Measurements from ENCODE around the gene SLC22A12.

The SLC22A12 gene

DNA sequence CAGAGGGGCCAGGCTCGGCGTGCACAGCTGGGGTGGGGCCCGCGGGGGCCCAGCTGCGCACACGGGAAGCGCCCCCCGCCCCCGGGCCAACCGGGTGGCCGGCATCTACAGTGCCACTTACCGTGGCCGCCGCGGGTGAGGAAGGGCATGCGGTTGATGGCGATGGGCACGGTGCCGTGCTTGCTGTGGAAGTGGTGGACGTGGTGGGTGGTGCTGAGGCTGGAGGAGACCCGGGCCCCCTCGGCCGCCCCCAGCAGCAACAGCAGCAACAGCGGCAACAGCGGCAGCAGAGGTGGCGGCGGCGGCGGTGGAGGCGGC is 51.4 kb downstream of the SLC22A12 start:
- no peak overlapping the region for H3K14ac ChIP-seq (ENCODE audit: low read length)
- no peak overlapping the region for H4K12ac ChIP-seq (ENCODE audit: low read depth, low read length)
- peaks cover 64% of the 10 kb centered on the region for H3K27me3 ChIP-seq (ENCODE audit: insufficient read depth, low read length)
- no peaks in the 10 kb centered on the region for H3K36me3 ChIP-seq (ENCODE audit: control insufficient read depth in 1 of 2, insufficient read depth in 2 of 2, low read length in 2 of 2)
- no peak overlapping the region for H3K4ac ChIP-seq (ENCODE audit: low read depth, low read length)
- H2AFZ ChIP-seq (ENCODE audit: insufficient read depth, low read length, poor library complexity) = no peak overlapping the region
- no peak overlapping the region for H3K27ac ChIP-seq (ENCODE audit: low read depth, low read length)
- H3K4me2 ChIP-seq (ENCODE audit: low read length) = no peak overlapping the region
- H3K23ac ChIP-seq (ENCODE audit: low read length) = no peak overlapping the region
- H3K4me3 ChIP-seq (ENCODE audit: low read depth, low read length) = no peak overlapping the region
- H2BK5ac ChIP-seq (ENCODE audit: low read depth, low read length, poor library complexity) = no peak overlapping the region
- H3K18ac ChIP-seq (ENCODE audit: low read length) = no peak overlapping the region
- H2AK5ac ChIP-seq (ENCODE audit: low read length) = no peak overlapping the region
- WGBS (ENCODE audit: extremely low coverage, insufficient coverage, insufficient read length) = no CpG with 5 or more reads among the region's 30 CpGs
- no peaks in the 10 kb centered on the region for H3K79me2 ChIP-seq (ENCODE audit: control insufficient read depth, insufficient read depth, low read length, poor library complexity)
- peaks cover 11% of the 10 kb centered on the region for H3K9me3 ChIP-seq (ENCODE audit: insufficient read depth, low read depth, low read length)
- no peak for DNase-seq
- no peak overlapping the region for H4K8ac ChIP-seq (ENCODE audit: low read depth, low read length)
- H2BK12ac ChIP-seq (ENCODE audit: low read length) = no peak overlapping the region
- no peak overlapping the region for H3K9ac ChIP-seq (ENCODE audit: low read length)
- no peak overlapping the region for H2BK120ac ChIP-seq (ENCODE audit: insufficient read depth, low read length, poor library complexity)
- no peaks in the 10 kb centered on the region for H3K79me1 ChIP-seq (ENCODE audit: low read length)
- peaks cover 4% of the 10 kb centered on the region in 2 experiments for H3K4me1 ChIP-seq (ENCODE audit: control insufficient read depth in 1 of 2, insufficient read depth in 2 of 2, low read length in 2 of 2)
- H4K91ac ChIP-seq (ENCODE audit: low read depth, low read length) = no peak overlapping the region

DNA sequence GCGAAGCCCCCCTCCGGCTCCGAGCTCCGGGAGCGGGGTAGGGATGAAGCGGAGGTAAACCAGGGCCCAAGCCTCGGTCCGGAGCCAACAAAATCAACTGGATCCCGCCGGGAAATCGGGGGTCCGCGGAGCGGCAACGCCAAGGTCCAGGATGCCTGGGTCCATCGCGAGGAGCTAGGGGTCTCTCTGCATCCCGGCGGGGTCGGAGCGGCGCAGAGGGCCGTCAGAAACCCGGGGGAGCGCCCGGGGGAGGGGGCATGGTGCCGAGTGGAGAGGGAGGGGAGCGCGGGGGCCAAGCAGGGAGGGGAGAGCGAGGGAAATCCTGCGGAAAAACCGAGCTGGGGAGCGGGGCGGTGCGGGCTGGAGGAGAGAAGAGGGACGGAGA is 51.8 kb downstream of the SLC22A12 start:
- Histone ChIP-seq H3K4me1 (ENCODE audit: control insufficient read depth in 1 of 2, insufficient read depth in 2 of 2, low read length in 2 of 2) (peaks cover 2% of the 10 kb centered on the region in 2 experiments), H2AFZ (ENCODE audit: insufficient read depth, low read length, poor library complexity) (no peak overlapping the region), H4K12ac (ENCODE audit: low read depth, low read length) (no peak overlapping the region), H2AK5ac (ENCODE audit: low read length) (no peak overlapping the region), H4K91ac (ENCODE audit: low read depth, low read length) (no peak overlapping the region), H3K9ac (ENCODE audit: low read length) (no peak overlapping the region), H2BK12ac (ENCODE audit: low read length) (no peak overlapping the region), H3K18ac (ENCODE audit: low read length) (no peak overlapping the region), H3K4ac (ENCODE audit: low read depth, low read length) (no peak overlapping the region), H4K8ac (ENCODE audit: low read depth, low read length) (no peak overlapping the region), H3K9me3 (ENCODE audit: insufficient read depth, low read depth, low read length) (peaks cover 11% of the 10 kb centered on the region), H3K23ac (ENCODE audit: low read length) (no peak overlapping the region), H3K79me1 (ENCODE audit: low read length) (no peaks in the 10 kb centered on the region), H3K79me2 (ENCODE audit: control insufficient read depth, insufficient read depth, low read length, poor library complexity) (no peaks in the 10 kb centered on the region), H3K36me3 (ENCODE audit: control insufficient read depth in 1 of 2, insufficient read depth in 2 of 2, low read length in 2 of 2) (no peaks in the 10 kb centered on the region), H2BK5ac (ENCODE audit: low read depth, low read length, poor library complexity) (no peak overlapping the region), H3K14ac (ENCODE audit: low read length) (no peak overlapping the region), H3K27ac (ENCODE audit: low read depth, low read length) (no peak overlapping the region), H2BK120ac (ENCODE audit: insufficient read depth, low read length, poor library complexity) (no peak overlapping the region), H3K4me2 (ENCODE audit: low read length) (no peak overlapping the region), H3K27me3 (ENCODE audit: insufficient read depth, low read length) (peaks cover 60% of the 10 kb centered on the region), H3K4me3 (ENCODE audit: low read depth, low read length) (no peak overlapping the region)
- WGBS (ENCODE audit: extremely low coverage, insufficient coverage, insufficient read length) = no CpG with 5 or more reads among the region's 36 CpGs
- DNase-seq = no peak

DNA sequence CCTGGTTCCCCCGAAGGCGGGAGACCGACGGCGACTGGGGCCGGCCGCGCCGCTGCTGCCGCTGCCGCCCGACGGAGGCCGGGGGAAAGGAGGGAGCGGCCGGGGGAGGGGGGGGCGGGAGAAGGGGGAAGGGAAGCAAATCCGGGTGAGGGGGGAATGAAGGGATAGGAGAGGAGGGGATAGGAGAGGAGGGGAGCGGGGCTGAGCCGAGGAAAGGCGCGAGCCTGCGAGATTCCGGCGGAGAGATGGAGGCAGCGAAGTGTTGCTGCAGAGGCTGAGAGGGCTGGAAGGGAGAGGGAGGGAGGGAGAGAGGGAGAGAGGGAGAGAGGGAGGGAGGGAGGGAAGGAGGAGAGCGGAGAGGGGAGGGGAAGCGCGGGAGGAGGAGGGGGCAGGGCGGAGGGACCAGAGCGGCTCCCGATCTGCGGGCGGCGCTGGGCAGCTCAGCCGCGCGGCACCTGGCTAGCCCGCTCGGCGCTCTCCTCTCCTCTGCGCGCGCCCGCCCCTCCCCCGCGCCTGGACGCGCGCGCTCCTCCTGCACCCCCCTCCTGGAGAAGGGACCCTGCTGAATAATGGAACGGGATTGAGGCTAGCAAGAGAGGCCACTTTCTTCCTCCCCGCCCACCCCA is 52.3 kb downstream of the SLC22A12 start:
- Histone ChIP-seq H3K4ac (ENCODE audit: low read depth, low read length) (no peak overlapping the region), H2BK5ac (ENCODE audit: low read depth, low read length, poor library complexity) (no peak overlapping the region), H2BK120ac (ENCODE audit: insufficient read depth, low read length, poor library complexity) (no peak overlapping the region), H3K9me3 (ENCODE audit: insufficient read depth, low read depth, low read length) (peaks cover 11% of the 10 kb centered on the region), H3K14ac (ENCODE audit: low read length) (no peak overlapping the region), H4K12ac (ENCODE audit: low read depth, low read length) (no peak overlapping the region), H3K27ac (ENCODE audit: low read depth, low read length) (no peak overlapping the region), H3K27me3 (ENCODE audit: insufficient read depth, low read length) (peaks cover 55% of the 10 kb centered on the region), H3K79me1 (ENCODE audit: low read length) (no peaks in the 10 kb centered on the region), H3K9ac (ENCODE audit: low read length) (no peak overlapping the region), H3K4me3 (ENCODE audit: low read depth, low read length) (no peak overlapping the region), H2AK5ac (ENCODE audit: low read length) (no peak overlapping the region), H3K18ac (ENCODE audit: low read length) (no peak overlapping the region), H4K91ac (ENCODE audit: low read depth, low read length) (no peak overlapping the region), H4K8ac (ENCODE audit: low read depth, low read length) (no peak overlapping the region), H3K79me2 (ENCODE audit: control insufficient read depth, insufficient read depth, low read length, poor library complexity) (no peaks in the 10 kb centered on the region), H2BK12ac (ENCODE audit: low read length) (no peak overlapping the region), H3K4me1 (ENCODE audit: control insufficient read depth in 1 of 2, insufficient read depth in 2 of 2, low read length in 2 of 2) (no peaks in the 10 kb centered on the region), H3K4me2 (ENCODE audit: low read length) (no peak overlapping the region), H3K23ac (ENCODE audit: low read length) (no peak overlapping the region), H3K36me3 (ENCODE audit: control insufficient read depth in 1 of 2, insufficient read depth in 2 of 2, low read length in 2 of 2) (no peaks in the 10 kb centered on the region), H2AFZ (ENCODE audit: insufficient read depth, low read length, poor library complexity) (no peak overlapping the region)
- no CpG with 5 or more reads among the region's 53 CpGs for WGBS (ENCODE audit: extremely low coverage, insufficient coverage, insufficient read length)
- no peak for DNase-seq

DNA sequence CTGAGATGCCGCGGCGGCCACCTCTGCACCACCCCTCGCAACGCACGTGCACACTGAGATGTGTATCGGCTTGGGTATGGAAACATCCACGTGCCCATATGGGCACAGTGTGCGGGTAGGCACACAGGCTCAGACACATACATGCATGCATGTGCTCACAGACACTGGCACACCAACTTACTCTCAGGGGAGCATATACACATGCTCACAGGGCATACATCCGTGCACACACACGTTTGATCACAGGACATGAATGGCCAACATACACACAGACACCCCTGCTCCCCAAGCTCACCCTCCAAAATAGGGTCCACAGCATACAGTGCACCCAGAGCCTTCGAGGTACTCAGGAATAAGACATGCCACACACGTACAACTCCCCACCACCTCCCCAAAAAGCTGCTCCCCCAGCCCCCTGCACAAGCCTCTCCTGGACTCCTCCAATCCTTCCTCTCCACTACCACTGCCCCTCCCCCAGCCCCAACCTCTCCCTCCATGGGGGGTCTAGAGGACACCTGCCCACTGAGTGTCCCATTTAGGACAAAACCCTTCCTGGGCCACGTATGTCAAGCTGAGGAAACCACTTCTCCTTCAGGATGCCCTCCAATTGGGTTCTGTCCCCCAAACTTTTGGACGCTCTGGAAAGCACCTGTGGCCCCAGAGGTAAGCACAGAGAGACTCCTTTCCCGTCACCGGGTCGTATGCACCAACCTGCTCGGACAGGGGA is 53.1 kb downstream of the SLC22A12 start:
- DNase-seq = no peak
- Histone ChIP-seq H3K4ac (ENCODE audit: low read depth, low read length) (no peak overlapping the region), H2AK5ac (ENCODE audit: low read length) (no peak overlapping the region), H3K79me2 (ENCODE audit: control insufficient read depth, insufficient read depth, low read length, poor library complexity) (no peaks in the 10 kb centered on the region), H4K8ac (ENCODE audit: low read depth, low read length) (no peak overlapping the region), H3K27me3 (ENCODE audit: insufficient read depth, low read length) (peaks cover 52% of the 10 kb centered on the region), H2AFZ (ENCODE audit: insufficient read depth, low read length, poor library complexity) (no peak overlapping the region), H4K91ac (ENCODE audit: low read depth, low read length) (no peak overlapping the region), H3K27ac (ENCODE audit: low read depth, low read length) (no peak overlapping the region), H2BK5ac (ENCODE audit: low read depth, low read length, poor library complexity) (no peak overlapping the region), H3K9ac (ENCODE audit: low read length) (no peak overlapping the region), H2BK120ac (ENCODE audit: insufficient read depth, low read length, poor library complexity) (no peak overlapping the region), H2BK12ac (ENCODE audit: low read length) (no peak overlapping the region), H3K36me3 (ENCODE audit: control insufficient read depth in 1 of 2, insufficient read depth in 2 of 2, low read length in 2 of 2) (no peaks in the 10 kb centered on the region), H3K79me1 (ENCODE audit: low read length) (no peaks in the 10 kb centered on the region), H4K12ac (ENCODE audit: low read depth, low read length) (no peak overlapping the region), H3K4me1 (ENCODE audit: control insufficient read depth in 1 of 2, insufficient read depth in 2 of 2, low read length in 2 of 2) (no peaks in the 10 kb centered on the region), H3K14ac (ENCODE audit: low read length) (no peak overlapping the region), H3K18ac (ENCODE audit: low read length) (no peak overlapping the region), H3K9me3 (ENCODE audit: insufficient read depth, low read depth, low read length) (peaks cover 11% of the 10 kb centered on the region), H3K23ac (ENCODE audit: low read length) (no peak overlapping the region), H3K4me3 (ENCODE audit: low read depth, low read length) (no peak overlapping the region), H3K4me2 (ENCODE audit: low read length) (no peak overlapping the region)
- WGBS (ENCODE audit: extremely low coverage, insufficient coverage, insufficient read length) = no CpG with 5 or more reads among the region's 19 CpGs
